ENCODE data around the gene SV2C.

DNA sequence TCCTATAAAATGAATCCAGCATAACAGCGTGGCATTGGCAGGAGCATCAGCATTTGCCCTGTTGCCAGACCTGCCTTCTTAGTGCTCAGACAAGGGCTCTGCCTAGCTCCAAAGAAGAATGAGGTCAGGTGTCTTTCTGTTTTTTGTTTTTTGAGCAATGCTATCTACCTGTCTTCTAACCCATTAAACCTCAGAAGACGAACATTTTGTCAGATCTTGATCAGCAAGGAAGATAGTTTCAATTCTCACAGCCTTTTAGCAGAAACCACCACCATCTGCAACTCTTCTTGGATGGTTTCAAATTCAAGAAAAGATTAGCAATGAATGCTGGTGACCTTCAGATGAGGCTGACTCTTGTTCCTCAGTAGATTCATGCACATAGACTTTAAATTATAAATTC is 216.4 kb downstream of the SV2C start:
- TF ChIP-seq, protein P1, sequence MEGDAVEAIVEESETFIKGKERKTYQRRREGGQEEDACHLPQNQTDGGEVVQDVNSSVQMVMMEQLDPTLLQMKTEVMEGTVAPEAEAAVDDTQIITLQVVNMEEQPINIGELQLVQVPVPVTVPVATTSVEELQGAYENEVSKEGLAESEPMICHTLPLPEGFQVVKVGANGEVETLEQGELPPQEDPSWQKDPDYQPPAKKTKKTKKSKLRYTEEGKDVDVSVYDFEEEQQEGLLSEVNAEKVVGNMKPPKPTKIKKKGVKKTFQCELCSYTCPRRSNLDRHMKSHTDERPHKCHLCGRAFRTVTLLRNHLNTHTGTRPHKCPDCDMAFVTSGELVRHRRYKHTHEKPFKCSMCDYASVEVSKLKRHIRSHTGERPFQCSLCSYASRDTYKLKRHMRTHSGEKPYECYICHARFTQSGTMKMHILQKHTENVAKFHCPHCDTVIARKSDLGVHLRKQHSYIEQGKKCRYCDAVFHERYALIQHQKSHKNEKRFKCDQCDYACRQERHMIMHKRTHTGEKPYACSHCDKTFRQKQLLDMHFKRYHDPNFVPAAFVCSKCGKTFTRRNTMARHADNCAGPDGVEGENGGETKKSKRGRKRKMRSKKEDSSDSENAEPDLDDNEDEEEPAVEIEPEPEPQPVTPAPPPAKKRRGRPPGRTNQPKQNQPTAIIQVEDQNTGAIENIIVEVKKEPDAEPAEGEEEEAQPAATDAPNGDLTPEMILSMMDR (IDR thresholded peaks at IDR 0.05; ENCODE audit: insufficient read depth, low read length, poor library complexity, severe bottlenecking): no peak
- no peak for TF ChIP-seq EZH2phosphoT487 (conservative IDR thresholded peaks at IDR 0.05; ENCODE audit: low read length)

Measured in SU-DHL-6 (cell line).